Astrocyte (in vitro differentiated cells and primary cell): ENCODE results near the gene SPSB1. TPM values are rescaled to one million over a fixed set of nuclear protein-coding genes. Genes with fewer than 3 reads are reported as not detected.

Source experiments
- DNase-seq: peaks from one replicate; pipeline ENCODE4 v3.0.0-alpha.2; 2010; ENCODE audit warnings: low read depth
- FAIRE-seq: peaks from 2 replicates; lab custom pipeline; 2011; peaks lifted over from hg19 to GRCh38; lab: Jason Lieb, UNC
- H2AFZ ChIP-seq: 2 replicates; pipeline ENCODE4 v1.6.0; 2012; ENCODE audit warnings: low read depth, low read length, inconsistent platforms
- H3K27ac ChIP-seq: 2 replicates; pipeline ENCODE4 v1.5.1; 2011; ENCODE audit warnings: low read depth, low read length, inconsistent platforms
- H3K27me3 ChIP-seq: 2 replicates; pipeline ENCODE4 v1.6.0; 2011; ENCODE audit warnings: low read length, inconsistent platforms; ENCODE audit not compliant: insufficient read depth
- H3K36me3 ChIP-seq: 2 replicates; pipeline ENCODE4 v1.5.1; 2011; ENCODE audit warnings: low read length, inconsistent platforms; ENCODE audit not compliant: insufficient read depth
- H3K4me1 ChIP-seq: 2 replicates; pipeline ENCODE4 v1.5.1; 2011; ENCODE audit warnings: low read length, inconsistent platforms; ENCODE audit not compliant: insufficient read depth
- H3K4me2 ChIP-seq: 2 replicates; pipeline ENCODE4 v1.6.0; 2012; ENCODE audit warnings: low read length, inconsistent platforms
- H3K4me3 ChIP-seq: 2 replicates; pipeline ENCODE4 v1.5.1; 2011; ENCODE audit warnings: low read depth, mild to moderate bottlenecking, low read length, inconsistent platforms; ENCODE audit not compliant: insufficient read depth
- H3K79me2 ChIP-seq: 2 replicates; pipeline ENCODE4 v1.6.0; 2012; ENCODE audit warnings: mild to moderate bottlenecking, low read length, inconsistent platforms; ENCODE audit not compliant: insufficient read depth
- H3K9ac ChIP-seq: 2 replicates; pipeline ENCODE4 v1.6.0; 2012; ENCODE audit warnings: mild to moderate bottlenecking, low read length, inconsistent platforms
- H3K9me3 ChIP-seq: 2 replicates; pipeline ENCODE4 v1.5.1; 2012; ENCODE audit warnings: low read depth, mild to moderate bottlenecking, low read length, inconsistent platforms; ENCODE audit not compliant: insufficient read depth
- H4K20me1 ChIP-seq: 2 replicates; pipeline ENCODE4 v1.6.0; 2012; ENCODE audit warnings: low read length, inconsistent platforms; ENCODE audit not compliant: insufficient read depth
- H3K27ac Mint-ChIP-seq: one replicate; pipeline ENCODE4 v1.8.0; 2021; ENCODE audit warnings: mild to moderate bottlenecking, mixed read lengths; ENCODE audit not compliant: unreplicated experiment
- H3K27me3 Mint-ChIP-seq: one replicate; pipeline ENCODE4 v1.8.0; 2021; ENCODE audit warnings: low read depth, mixed read lengths; ENCODE audit not compliant: unreplicated experiment
- H3K36me3 Mint-ChIP-seq: one replicate; pipeline ENCODE4 v1.8.0; 2021; ENCODE audit warnings: low read depth, mixed read lengths; ENCODE audit not compliant: unreplicated experiment
- H3K4me1 Mint-ChIP-seq: one replicate; pipeline ENCODE4 v1.8.0; 2021; ENCODE audit warnings: low read depth, mixed read lengths; ENCODE audit not compliant: unreplicated experiment
- H3K4me3 Mint-ChIP-seq: one replicate; pipeline ENCODE4 v1.8.0; 2021; ENCODE audit warnings: mild to moderate bottlenecking, moderate library complexity, mixed read lengths; ENCODE audit not compliant: unreplicated experiment
- H3K9me3 Mint-ChIP-seq: one replicate; pipeline ENCODE4 v1.8.0; 2021; ENCODE audit warnings: mild to moderate bottlenecking, mixed read lengths; ENCODE audit not compliant: unreplicated experiment
- EZH2 ChIP-seq: IDR thresholded peaks from 2 replicates; pipeline ENCODE4 v1.6.1; 2012; ENCODE audit warnings: mild to moderate bottlenecking, low read length, inconsistent platforms; ENCODE audit not compliant: insufficient read depth
- total RNA-seq: library from RNA; stranded (reverse); gene quantifications from 2 replicates; pipeline ENCODE4 v1.2.1, GENCODE V29; 2021
- TF ChIP-seq, protein P1 (sequence below): IDR thresholded peaks from 2 replicates; pipeline ENCODE4 v1.5.1; 2011; ENCODE audit warnings: low read depth, mild to moderate bottlenecking, inconsistent platforms, low read length, moderate library complexity; ENCODE audit not compliant: insufficient read depth

SPSB1 gene
- total RNA-seq, 1 donor from 2014 or later = 53.5 TPM

DNA sequence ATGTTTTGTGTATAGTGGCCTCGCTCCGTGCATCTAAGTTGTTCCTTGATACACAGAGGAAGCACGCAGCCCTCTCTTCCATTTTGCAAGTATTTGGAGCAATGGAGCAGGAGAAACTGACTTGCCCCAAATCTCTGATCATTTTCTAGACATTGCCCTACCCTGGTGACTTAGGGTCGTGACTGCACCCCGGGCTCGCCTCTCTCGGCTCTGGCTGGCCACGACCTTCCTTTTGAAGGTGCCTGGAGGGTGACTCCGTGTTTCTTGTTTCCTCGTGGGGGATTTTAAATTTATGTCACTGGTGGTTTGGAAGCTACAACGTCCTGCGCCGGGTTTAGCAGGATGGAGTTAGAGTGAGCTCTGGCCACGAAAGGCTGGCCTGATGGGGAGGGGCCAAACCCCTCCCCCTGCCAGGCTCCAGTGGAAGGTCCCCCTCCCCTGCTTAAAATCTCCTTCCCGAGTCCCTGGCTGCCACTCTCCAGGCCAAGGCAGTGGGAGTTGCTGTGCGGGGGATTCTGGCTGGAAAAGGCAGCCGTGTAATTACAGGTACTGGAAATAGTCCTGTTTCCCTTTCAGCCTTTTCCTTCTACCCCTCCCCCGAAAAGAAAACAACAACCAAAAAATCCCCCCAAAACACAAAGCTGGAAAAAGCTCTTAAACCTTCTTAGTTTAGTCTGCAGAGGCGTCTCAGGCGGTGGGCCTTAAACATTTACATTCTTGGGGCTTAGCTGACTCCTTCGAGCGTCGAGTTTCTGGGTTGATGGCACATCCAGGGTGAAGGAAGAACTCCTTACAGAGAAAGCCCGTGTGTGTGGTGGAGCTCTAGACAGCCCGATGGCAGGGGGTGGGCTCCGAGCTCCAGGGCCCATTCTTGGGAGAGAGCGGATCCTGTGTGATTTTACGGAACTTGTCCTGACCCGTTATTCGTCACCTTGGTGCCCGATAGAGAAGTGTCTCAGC, 28.1 kb downstream of the SPSB1 start:
- H3K4me1 ChIP-seq = peaks cover 62% of the 10 kb centered on the region
- H3K4me3 ChIP-seq = no peak overlapping the region
- H3K27me3 ChIP-seq = no peaks in the 10 kb centered on the region
- peak overlapping the region; percentile 45 for H3K9ac ChIP-seq
- Mint-ChIP-seq H3K27ac (peak overlapping the region; percentile 75), H3K4me1 (peaks cover 48% of the 10 kb centered on the region), H3K27me3 (no peaks in the 10 kb centered on the region), H3K9me3 (no peaks in the 10 kb centered on the region), H3K4me3 (peak overlapping the region; percentile 60), H3K36me3 (peaks cover 20% of the 10 kb centered on the region)
- TF ChIP-seq, protein P1, sequence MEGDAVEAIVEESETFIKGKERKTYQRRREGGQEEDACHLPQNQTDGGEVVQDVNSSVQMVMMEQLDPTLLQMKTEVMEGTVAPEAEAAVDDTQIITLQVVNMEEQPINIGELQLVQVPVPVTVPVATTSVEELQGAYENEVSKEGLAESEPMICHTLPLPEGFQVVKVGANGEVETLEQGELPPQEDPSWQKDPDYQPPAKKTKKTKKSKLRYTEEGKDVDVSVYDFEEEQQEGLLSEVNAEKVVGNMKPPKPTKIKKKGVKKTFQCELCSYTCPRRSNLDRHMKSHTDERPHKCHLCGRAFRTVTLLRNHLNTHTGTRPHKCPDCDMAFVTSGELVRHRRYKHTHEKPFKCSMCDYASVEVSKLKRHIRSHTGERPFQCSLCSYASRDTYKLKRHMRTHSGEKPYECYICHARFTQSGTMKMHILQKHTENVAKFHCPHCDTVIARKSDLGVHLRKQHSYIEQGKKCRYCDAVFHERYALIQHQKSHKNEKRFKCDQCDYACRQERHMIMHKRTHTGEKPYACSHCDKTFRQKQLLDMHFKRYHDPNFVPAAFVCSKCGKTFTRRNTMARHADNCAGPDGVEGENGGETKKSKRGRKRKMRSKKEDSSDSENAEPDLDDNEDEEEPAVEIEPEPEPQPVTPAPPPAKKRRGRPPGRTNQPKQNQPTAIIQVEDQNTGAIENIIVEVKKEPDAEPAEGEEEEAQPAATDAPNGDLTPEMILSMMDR = no peak
- no peak for TF ChIP-seq EZH2
- no peak overlapping the region for H2AFZ ChIP-seq
- H4K20me1 ChIP-seq = peaks cover 97% of the 10 kb centered on the region
- no peaks in the 10 kb centered on the region for H3K9me3 ChIP-seq
- DNase-seq (no peak), FAIRE-seq (no peak)
- H3K36me3 ChIP-seq = no peaks in the 10 kb centered on the region
- peak overlapping the region; percentile 67 for H3K4me2 ChIP-seq
- peaks cover 100% of the 10 kb centered on the region for H3K79me2 ChIP-seq
- H3K27ac ChIP-seq = peak overlapping the region; percentile 54

DNA sequence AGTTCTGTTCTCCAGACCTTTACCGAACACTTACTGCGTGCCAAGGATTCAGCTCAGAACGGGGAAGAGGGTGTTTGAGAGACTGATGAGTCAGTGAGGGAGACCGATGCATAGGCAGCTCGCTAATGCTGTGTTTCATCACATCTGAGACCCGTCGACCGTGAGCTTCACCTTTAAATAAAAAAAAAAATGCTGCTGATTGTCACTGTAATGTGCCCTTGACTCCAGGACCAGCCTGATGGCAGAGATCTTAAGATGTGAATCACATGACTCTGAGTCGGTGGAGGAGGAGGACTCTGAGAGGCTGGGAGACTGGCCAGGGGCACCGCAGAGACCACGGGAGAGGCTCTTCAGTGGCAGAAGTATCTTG, 28.8 kb downstream of the SPSB1 start:
- H3K4me1 Mint-ChIP-seq = peaks cover 47% of the 10 kb centered on the region
- no peak for FAIRE-seq
- H3K27me3 Mint-ChIP-seq = no peaks in the 10 kb centered on the region
- TF ChIP-seq, protein P1 = no peak
- TF ChIP-seq EZH2 = no peak
- H3K36me3 ChIP-seq = no peaks in the 10 kb centered on the region
- peak overlapping the region; percentile 45 for H3K9ac ChIP-seq
- H3K4me1 ChIP-seq = peaks cover 62% of the 10 kb centered on the region
- peak overlapping the region; percentile 54 for H3K27ac ChIP-seq
- H3K4me3 ChIP-seq = no peak overlapping the region
- no peak overlapping the region for H2AFZ ChIP-seq
- peaks cover 20% of the 10 kb centered on the region for H3K36me3 Mint-ChIP-seq
- H3K27ac Mint-ChIP-seq = peak overlapping the region; percentile 75
- H4K20me1 ChIP-seq = peaks cover 97% of the 10 kb centered on the region
- DNase-seq = peak; percentile 91
- H3K4me2 ChIP-seq = peak overlapping the region; percentile 67
- H3K27me3 ChIP-seq = no peaks in the 10 kb centered on the region
- peaks cover 100% of the 10 kb centered on the region for H3K79me2 ChIP-seq
- H3K4me3 Mint-ChIP-seq = peak overlapping the region; percentile 60
- H3K9me3 ChIP-seq = no peaks in the 10 kb centered on the region
- H3K9me3 Mint-ChIP-seq = no peaks in the 10 kb centered on the region
